Activated CD8-positive, alpha-beta T cell treated with anti-CD3 and anti-CD28 coated beads for 36 hours (primary cell): ENCODE results near the gene ZNF329. TPM values are rescaled to one million over a fixed set of nuclear protein-coding genes. Genes with fewer than 3 reads are reported as not detected.

Experiments used
- ATAC-seq: fragments of 200-7000 bp; cut with Tn5 transposase; one replicate; pipeline ENCODE4 v1.10.0; 2021; ENCODE audit warnings: mild to moderate bottlenecking, moderate library complexity
- CTCF ChIA-PET: fragments of 350-600 bp; sonication (Branson Sonifier 250); formaldehyde crosslinking; loops from one replicate; lab custom pipeline; 2021; ENCODE audit warnings: antibody characterized with exemption; lab: Charles Lee
- POLR2A ChIA-PET: fragments of 350-600 bp; sonication (Branson Sonifier 250); formaldehyde crosslinking; loops from one replicate; lab custom pipeline; 2021; ENCODE audit warnings: antibody characterized with exemption; lab: Charles Lee
- DNase-seq: peaks from one replicate; pipeline ENCODE4 v3.0.0-alpha.2; 2020
- H3K27ac Mint-ChIP-seq: one replicate; pipeline ENCODE4 v1.8.0; 2021; ENCODE audit warnings: mild to moderate bottlenecking, mixed read lengths
- H3K27me3 Mint-ChIP-seq: one replicate; pipeline ENCODE4 v1.8.0; 2021; ENCODE audit warnings: mixed read lengths
- H3K36me3 Mint-ChIP-seq: one replicate; pipeline ENCODE4 v1.8.0; 2021; ENCODE audit warnings: low read depth, mixed read lengths
- H3K4me1 Mint-ChIP-seq: one replicate; pipeline ENCODE4 v1.8.0; 2021; ENCODE audit warnings: low read depth, mixed read lengths
- H3K4me3 Mint-ChIP-seq: one replicate; pipeline ENCODE4 v1.8.0; 2021; ENCODE audit warnings: mild to moderate bottlenecking, moderate library complexity, mixed read lengths
- H3K9me3 Mint-ChIP-seq: one replicate; pipeline ENCODE4 v1.8.0; 2021; ENCODE audit warnings: mixed read lengths
- intact Hi-C: fragments of 100-400 bp; cut with micrococcal nuclease; formaldehyde crosslinking; loops from one replicate; pipeline ENCODE4 v1.10.0; 2022
- total RNA-seq, 2 experiments: library from RNA; stranded (reverse); gene quantifications; one replicate each; pipeline ENCODE4 v1.2.3, GENCODE V29; 2021
- TF ChIP-seq, protein P1 (sequence below): fragments of 200-600 bp; IDR thresholded peaks from one replicate; pipeline ENCODE4 v1.8.0; 2022; ENCODE audit warnings: antibody characterized with exemption, mild to moderate bottlenecking

ZNF329 gene
- total RNA-seq, 2 experiments from 2014 or later: 6.0 to 6.2 TPM

GRCh38 chr19:58079792-58080191, 70.8 kb downstream of the ZNF329 start:
- intact Hi-C loops: no loop called here
- CTCF ChIA-PET: interaction anchor here (1.0 kb wide), 1 partner anchor 58 kb away, joined by 3 read pairs; no protein-coding TSS in a partner anchor

More at GRCh38 chr19:58079792-58080191, 70.8 kb downstream of the ZNF329 start:
- Mint-ChIP-seq H3K4me3 (no peak overlapping the region), H3K27ac (no peak overlapping the region), H3K4me1 (no peaks in the 10 kb centered on the region), H3K27me3 (no peaks in the 10 kb centered on the region), H3K9me3 (peaks cover 41% of the 10 kb centered on the region), H3K36me3 (peaks cover 37% of the 10 kb centered on the region)
- POLR2A ChIA-PET: no interaction called here
- DNase-seq (no peak), ATAC-seq (no peak)
- TF ChIP-seq, protein P1, sequence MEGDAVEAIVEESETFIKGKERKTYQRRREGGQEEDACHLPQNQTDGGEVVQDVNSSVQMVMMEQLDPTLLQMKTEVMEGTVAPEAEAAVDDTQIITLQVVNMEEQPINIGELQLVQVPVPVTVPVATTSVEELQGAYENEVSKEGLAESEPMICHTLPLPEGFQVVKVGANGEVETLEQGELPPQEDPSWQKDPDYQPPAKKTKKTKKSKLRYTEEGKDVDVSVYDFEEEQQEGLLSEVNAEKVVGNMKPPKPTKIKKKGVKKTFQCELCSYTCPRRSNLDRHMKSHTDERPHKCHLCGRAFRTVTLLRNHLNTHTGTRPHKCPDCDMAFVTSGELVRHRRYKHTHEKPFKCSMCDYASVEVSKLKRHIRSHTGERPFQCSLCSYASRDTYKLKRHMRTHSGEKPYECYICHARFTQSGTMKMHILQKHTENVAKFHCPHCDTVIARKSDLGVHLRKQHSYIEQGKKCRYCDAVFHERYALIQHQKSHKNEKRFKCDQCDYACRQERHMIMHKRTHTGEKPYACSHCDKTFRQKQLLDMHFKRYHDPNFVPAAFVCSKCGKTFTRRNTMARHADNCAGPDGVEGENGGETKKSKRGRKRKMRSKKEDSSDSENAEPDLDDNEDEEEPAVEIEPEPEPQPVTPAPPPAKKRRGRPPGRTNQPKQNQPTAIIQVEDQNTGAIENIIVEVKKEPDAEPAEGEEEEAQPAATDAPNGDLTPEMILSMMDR: no peak

Other genes starting within 250 kb of the ZNF329 start
- 10 to 100 TPM; 11.8 to 12.1 TPM for gene ZNF417, start 234.2 kb downstream of the ZNF329 start, total RNA-seq
- gene ZNF418, start 215.4 kb downstream of the ZNF329 start, total RNA-seq: 1 to 10 TPM; 4.1 to 5.0 TPM
- gene ZNF256, start 203.1 kb downstream of the ZNF329 start, total RNA-seq: 1 to 10 TPM; 5.9 to 6.2 TPM
- gene C19orf18, start 176.3 kb downstream of the ZNF329 start, total RNA-seq: under 1 TPM; 0.29 to 0.34 TPM
- gene ZNF606, start 148.0 kb downstream of the ZNF329 start, total RNA-seq: 10 to 100 TPM in 1 of 2 experiments, 1 to 10 TPM in 1; 7.5 to 10.0 TPM
- gene ZSCAN1, start 116.8 kb downstream of the ZNF329 start, total RNA-seq: not detected
- 1 to 10 TPM; 1.2 to 1.4 TPM for gene ZNF135, start 91.5 kb downstream of the ZNF329 start, total RNA-seq
- 10 to 100 TPM; 27.0 to 31.7 TPM for gene ZSCAN18, start 52.6 kb downstream of the ZNF329 start, total RNA-seq
- gene ZNF274, start 32.3 kb upstream of the ZNF329 start, total RNA-seq: 10 to 100 TPM; 24.0 to 25.9 TPM
- gene ZNF544, start 78.1 kb upstream of the ZNF329 start, total RNA-seq: 10 to 100 TPM; 49.8 to 52.3 TPM
- gene ZNF8, start 128.2 kb upstream of the ZNF329 start, total RNA-seq: 1 to 10 TPM; 5.2 to 5.8 TPM
- 10 to 100 TPM; 40.6 to 43.0 TPM for gene ERVK3-1, start 154.6 kb upstream of the ZNF329 start, total RNA-seq
- gene ZSCAN22, start 176.2 kb upstream of the ZNF329 start, total RNA-seq: 1 to 10 TPM; 2.6 to 2.9 TPM
- 10 to 100 TPM; 35.2 to 36.2 TPM for gene A1BG, start 202.7 kb upstream of the ZNF329 start, total RNA-seq
- gene ZNF497, start 212.0 kb upstream of the ZNF329 start, total RNA-seq: 1 to 10 TPM; 1.3 to 1.6 TPM
- gene ZNF837, start 230.2 kb upstream of the ZNF329 start, total RNA-seq: 1 to 10 TPM; 1.5 to 1.6 TPM
- gene RPS5, start 236.5 kb upstream of the ZNF329 start, total RNA-seq: 1,000 to 10,000 TPM; 1,906 to 1,936 TPM
- gene RNF225, start 244.9 kb upstream of the ZNF329 start, total RNA-seq: 1 to 10 TPM in 1 of 2 experiments, under 1 TPM in 1; 0.81 to 1.1 TPM